ENCODE results near the gene FAM131B.

FAM131B gene

GRCh38 chr7:143399151-143399550 is 36.6 kb upstream of the FAM131B start:
- Histone ChIP-seq H3K36me3 (no peaks in the 10 kb centered on the region), H3K9me3 (ENCODE audit: severe bottlenecking) (no peaks in the 10 kb centered on the region), H3K27ac (no peak overlapping the region), H3K4me3 (ENCODE audit: low read depth, low read length) (no peak overlapping the region), H3K27me3 (ENCODE audit: insufficient read depth, low read depth, severe bottlenecking) (no peaks in the 10 kb centered on the region)
- TF ChIP-seq CTCF (IDR thresholded peaks at IDR 0.05; ENCODE audit: low read depth, low read length) = no peak
- no peak for DNase-seq

GRCh38 chr7:143398616-143399015 is 36.1 kb upstream of the FAM131B start:
- TF ChIP-seq CTCF (IDR thresholded peaks at IDR 0.05; ENCODE audit: low read depth, low read length) = no peak
- no peak overlapping the region for H3K4me3 ChIP-seq (ENCODE audit: low read depth, low read length)
- no peak for DNase-seq
- no peaks in the 10 kb centered on the region for H3K36me3 ChIP-seq
- no peaks in the 10 kb centered on the region for H3K9me3 ChIP-seq (ENCODE audit: severe bottlenecking)
- H3K27ac ChIP-seq = no peak overlapping the region
- no peaks in the 10 kb centered on the region for H3K27me3 ChIP-seq (ENCODE audit: insufficient read depth, low read depth, severe bottlenecking)

GRCh38 chr7:143397710-143398530 is 35.4 kb upstream of the FAM131B start:
- Histone ChIP-seq H3K36me3 (no peaks in the 10 kb centered on the region), H3K27me3 (ENCODE audit: insufficient read depth, low read depth, severe bottlenecking) (no peaks in the 10 kb centered on the region), H3K4me3 (ENCODE audit: low read depth, low read length) (no peak overlapping the region), H3K27ac (no peak overlapping the region), H3K9me3 (ENCODE audit: severe bottlenecking) (no peaks in the 10 kb centered on the region)
- no peak for DNase-seq
- TF ChIP-seq CTCF (IDR thresholded peaks at IDR 0.05; ENCODE audit: low read depth, low read length) = no peak

- no peak for DNase-seq
- H3K36me3 ChIP-seq = no peaks in the 10 kb centered on the region
- no peak for TF ChIP-seq CTCF (IDR thresholded peaks at IDR 0.05; ENCODE audit: low read depth, low read length)
- no peaks in the 10 kb centered on the region for H3K9me3 ChIP-seq (ENCODE audit: severe bottlenecking)
- H3K27me3 ChIP-seq (ENCODE audit: insufficient read depth, low read depth, severe bottlenecking) = no peaks in the 10 kb centered on the region
- no peak overlapping the region for H3K27ac ChIP-seq
- no peak overlapping the region for H3K4me3 ChIP-seq (ENCODE audit: low read depth, low read length)
Observed at GRCh38 chr7:143396625-143397556, 34.4 kb upstream of the FAM131B start.

GRCh38 chr7:143396182-143396581 is 33.7 kb upstream of the FAM131B start:
- Histone ChIP-seq H3K36me3 (no peaks in the 10 kb centered on the region), H3K27me3 (ENCODE audit: insufficient read depth, low read depth, severe bottlenecking) (no peaks in the 10 kb centered on the region), H3K27ac (no peak overlapping the region), H3K4me3 (ENCODE audit: low read depth, low read length) (no peak overlapping the region), H3K9me3 (ENCODE audit: severe bottlenecking) (no peaks in the 10 kb centered on the region)
- DNase-seq = no peak
- no peak for TF ChIP-seq CTCF (IDR thresholded peaks at IDR 0.05; ENCODE audit: low read depth, low read length)

Measured in WERI-Rb-1 (cell line).